ENCODE data around the gene KCNH4.

Gene KCNH4

GRCh38 chr17:42125565-42125964, 55.4 kb downstream of the KCNH4 start:
- ChIA-PET CTCF (interaction anchor here (1.2 to 1.6 kb wide), 2 partner anchors 12 to 88 kb away, joined by 3 to 4 read pairs; no protein-coding TSS in a partner anchor), POLR2A (interaction anchor here (0.8 kb wide), 1 partner anchor 9 kb away, joined by 3 read pairs; no protein-coding TSS in a partner anchor)
- H3K36me3 ChIP-seq (ENCODE audit: control insufficient read depth in 2 of 2, insufficient read depth in 1 of 2, low read length in 2 of 2) = peaks cover 39 to 71% of the 10 kb centered on the region in 2 experiments

DNA sequence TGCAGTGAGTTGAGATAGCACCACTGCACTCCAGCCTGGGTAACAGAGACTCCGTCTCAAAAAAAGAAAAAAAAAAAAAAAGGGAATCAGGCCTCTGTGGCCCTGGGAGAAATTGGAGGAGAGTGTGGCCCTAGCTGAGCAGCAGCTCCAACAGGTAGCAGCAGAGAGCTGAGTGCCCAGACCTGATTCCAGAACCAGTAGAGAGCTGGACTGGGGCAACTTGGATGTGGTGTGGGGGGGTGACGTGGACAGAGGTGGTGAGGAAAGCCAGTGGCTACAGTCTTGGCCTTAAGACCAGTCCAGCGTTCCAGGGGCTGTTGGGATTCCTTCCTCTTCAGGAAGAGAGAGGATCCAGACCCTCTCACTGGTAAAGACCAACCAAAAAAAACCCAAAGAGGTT, 56.7 kb downstream of the KCNH4 start:
- ChIA-PET CTCF (interaction anchor here (0.6 kb wide), 1 partner anchor 98 kb away, joined by 3 read pairs; no protein-coding TSS in a partner anchor), POLR2A (interaction anchor here (0.6 to 0.7 kb wide), 2 partner anchors 89 to 107 kb away, joined by 3 to 4 read pairs; partner anchors contain the start of gene DNAJC7)
- H3K36me3 ChIP-seq (ENCODE audit: control insufficient read depth in 2 of 2, insufficient read depth in 1 of 2, low read length in 2 of 2) = peaks cover 39 to 62% of the 10 kb centered on the region in 2 experiments
- H3K4me3 ChIP-seq (ENCODE audit: low read depth, low read length) = no peak overlapping the region
- TF ChIP-seq ZNF654 (tag by site-specific recombination; IDR thresholded peaks at IDR 0.05; ENCODE audit: low read depth) (peak; percentile 12; the same call in 1 of the 2 replicates), ZNF600 (tag by site-specific recombination; IDR thresholded peaks at IDR 0.05) (peak; percentile 70; the same call in 1 of the 2 replicates), SCRT2 (tag by site-specific recombination; IDR thresholded peaks at IDR 0.05) (peak; percentile 67; the same call in 1 of the 2 replicates), ZBTB6 (tag by site-specific recombination; IDR thresholded peaks at IDR 0.05) (no peak)
- TF ChIP-seq, protein P1, sequence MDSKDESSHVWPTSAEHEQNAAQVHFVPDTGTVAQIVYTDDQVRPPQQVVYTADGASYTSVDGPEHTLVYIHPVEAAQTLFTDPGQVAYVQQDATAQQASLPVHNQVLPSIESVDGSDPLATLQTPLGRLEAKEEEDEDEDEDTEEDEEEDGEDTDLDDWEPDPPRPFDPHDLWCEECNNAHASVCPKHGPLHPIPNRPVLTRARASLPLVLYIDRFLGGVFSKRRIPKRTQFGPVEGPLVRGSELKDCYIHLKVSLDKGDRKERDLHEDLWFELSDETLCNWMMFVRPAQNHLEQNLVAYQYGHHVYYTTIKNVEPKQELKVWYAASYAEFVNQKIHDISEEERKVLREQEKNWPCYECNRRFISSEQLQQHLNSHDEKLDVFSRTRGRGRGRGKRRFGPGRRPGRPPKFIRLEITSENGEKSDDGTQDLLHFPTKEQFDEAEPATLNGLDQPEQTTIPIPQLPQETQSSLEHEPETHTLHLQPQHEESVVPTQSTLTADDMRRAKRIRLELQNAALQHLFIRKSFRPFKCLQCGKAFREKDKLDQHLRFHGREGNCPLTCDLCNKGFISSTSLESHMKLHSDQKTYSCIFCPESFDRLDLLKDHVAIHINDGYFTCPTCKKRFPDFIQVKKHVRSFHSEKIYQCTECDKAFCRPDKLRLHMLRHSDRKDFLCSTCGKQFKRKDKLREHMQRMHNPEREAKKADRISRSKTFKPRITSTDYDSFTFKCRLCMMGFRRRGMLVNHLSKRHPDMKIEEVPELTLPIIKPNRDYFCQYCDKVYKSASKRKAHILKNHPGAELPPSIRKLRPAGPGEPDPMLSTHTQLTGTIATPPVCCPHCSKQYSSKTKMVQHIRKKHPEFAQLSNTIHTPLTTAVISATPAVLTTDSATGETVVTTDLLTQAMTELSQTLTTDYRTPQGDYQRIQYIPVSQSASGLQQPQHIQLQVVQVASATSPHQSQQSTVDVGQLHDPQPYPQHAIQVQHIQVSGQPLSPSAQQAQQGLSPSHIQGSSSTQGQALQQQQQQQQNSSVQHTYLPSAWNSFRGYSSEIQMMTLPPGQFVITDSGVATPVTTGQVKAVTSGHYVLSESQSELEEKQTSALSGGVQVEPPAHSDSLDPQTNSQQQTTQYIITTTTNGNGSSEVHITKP (tag by site-specific recombination; IDR thresholded peaks at IDR 0.05) = peak; percentile 41; the same call in 1 of the 2 replicates
- H3K27ac ChIP-seq (ENCODE audit: extremely low read depth, low read depth, low read length) = 0 out of 2 replicates have a peak overlapping the region, but pooled peaks have one; percentile 24
- H3K4me1 ChIP-seq (ENCODE audit: control insufficient read depth, insufficient read depth, low read length) = peaks cover 4% of the 10 kb centered on the region; the same call in 1 of the 2 replicates
- no peaks in the 10 kb centered on the region for H3K9me3 ChIP-seq (ENCODE audit: control insufficient read depth, insufficient read depth, low read depth, low read length)

More at GRCh38 chr17:42125565-42125964, 55.4 kb downstream of the KCNH4 start:
- H3K4me3 ChIP-seq (ENCODE audit: low read depth, low read length) = no peak overlapping the region
- no peaks in the 10 kb centered on the region for H3K9me3 ChIP-seq (ENCODE audit: control insufficient read depth, insufficient read depth, low read depth, low read length)
- no peak overlapping the region for H3K27ac ChIP-seq (ENCODE audit: extremely low read depth, low read depth, low read length)
- TF ChIP-seq SCRT2 (tag by site-specific recombination; IDR thresholded peaks at IDR 0.05) = 0 out of 2 replicates have a peak, but pooled peaks have one; percentile 24
- TF ChIP-seq, protein P2, sequence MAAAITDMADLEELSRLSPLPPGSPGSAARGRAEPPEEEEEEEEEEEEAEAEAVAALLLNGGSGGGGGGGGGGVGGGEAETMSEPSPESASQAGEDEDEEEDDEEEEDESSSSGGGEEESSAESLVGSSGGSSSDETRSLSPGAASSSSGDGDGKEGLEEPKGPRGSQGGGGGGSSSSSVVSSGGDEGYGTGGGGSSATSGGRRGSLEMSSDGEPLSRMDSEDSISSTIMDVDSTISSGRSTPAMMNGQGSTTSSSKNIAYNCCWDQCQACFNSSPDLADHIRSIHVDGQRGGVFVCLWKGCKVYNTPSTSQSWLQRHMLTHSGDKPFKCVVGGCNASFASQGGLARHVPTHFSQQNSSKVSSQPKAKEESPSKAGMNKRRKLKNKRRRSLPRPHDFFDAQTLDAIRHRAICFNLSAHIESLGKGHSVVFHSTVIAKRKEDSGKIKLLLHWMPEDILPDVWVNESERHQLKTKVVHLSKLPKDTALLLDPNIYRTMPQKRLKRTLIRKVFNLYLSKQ (tag by site-specific recombination; IDR thresholded peaks at IDR 0.05; ENCODE audit: borderline replicate concordance) = no peak
- peaks cover 3% of the 10 kb centered on the region; the same call in 1 of the 2 replicates for H3K4me1 ChIP-seq (ENCODE audit: control insufficient read depth, insufficient read depth, low read length)

GRCh38 chr17:42122371-42123303, 58.3 kb downstream of the KCNH4 start, which contains the start of gene HSPB9:
HSPB9 (plus strand) TSS chr17:42122804; CDS start chr17:42122851, 47 bp downstream.
- H3K27ac ChIP-seq (ENCODE audit: extremely low read depth, low read depth, low read length) = no peak within 1 kb of the TSS
- CTCF ChIA-PET = interaction anchor here (0.6 to 17.1 kb wide), 5 partner anchors 13 to 698 kb away, joined by 3 to 260 read pairs (median 4); partner anchors contain the start of genes DNAJC7 and NKIRAS2
- H3K4me1 ChIP-seq (ENCODE audit: control insufficient read depth, insufficient read depth, low read length) = peaks cover 4% of the 10 kb centered on the region; the same call in 1 of the 2 replicates
- POLR2A ChIA-PET = interaction anchor here (1.6 to 1.8 kb wide), 2 partner anchors 30 to 105 kb away, joined by 4 to 6 read pairs; partner anchors contain the start of gene DNAJC7
- no peak for TF ChIP-seq ZNF324 (tag by site-specific recombination; IDR thresholded peaks at IDR 0.05)
- TF ChIP-seq, protein P3, sequence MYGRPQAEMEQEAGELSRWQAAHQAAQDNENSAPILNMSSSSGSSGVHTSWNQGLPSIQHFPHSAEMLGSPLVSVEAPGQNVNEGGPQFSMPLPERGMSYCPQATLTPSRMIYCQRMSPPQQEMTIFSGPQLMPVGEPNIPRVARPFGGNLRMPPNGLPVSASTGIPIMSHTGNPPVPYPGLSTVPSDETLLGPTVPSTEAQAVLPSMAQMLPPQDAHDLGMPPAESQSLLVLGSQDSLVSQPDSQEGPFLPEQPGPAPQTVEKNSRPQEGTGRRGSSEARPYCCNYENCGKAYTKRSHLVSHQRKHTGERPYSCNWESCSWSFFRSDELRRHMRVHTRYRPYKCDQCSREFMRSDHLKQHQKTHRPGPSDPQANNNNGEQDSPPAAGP (tag by site-specific recombination; IDR thresholded peaks at IDR 0.05) = no peak
- no peak for TF ChIP-seq ZNF404 (tag by site-specific recombination; IDR thresholded peaks at IDR 0.05)
- no peak for TF ChIP-seq ZIC2 (tag by site-specific recombination; IDR thresholded peaks at IDR 0.05)
- TF ChIP-seq ZNF510 (tag by site-specific recombination; IDR thresholded peaks at IDR 0.05; ENCODE audit: insufficient replicate concordance) = no peak
- TF ChIP-seq BCL11B (tag by site-specific recombination; IDR thresholded peaks at IDR 0.05; ENCODE audit: low read depth) = peak; percentile 46; the same call in 1 of the 2 replicates
- TF ChIP-seq KLF1 (tag by site-specific recombination; IDR thresholded peaks at IDR 0.05) = peak; percentile 43; the same call in 1 of the 2 replicates
- TF ChIP-seq BCL11A (tag by site-specific recombination; IDR thresholded peaks at IDR 0.05; ENCODE audit: low read depth) = 0 out of 2 replicates have a peak, but pooled peaks have one; percentile 41
- no peak within 1 kb of the TSS for H3K4me3 ChIP-seq (ENCODE audit: low read depth, low read length)
- no peaks in the 10 kb centered on the region for H3K9me3 ChIP-seq (ENCODE audit: control insufficient read depth, insufficient read depth, low read depth, low read length)
- peaks cover 31 to 62% of the 10 kb centered on the region in 2 experiments for H3K36me3 ChIP-seq (ENCODE audit: control insufficient read depth in 2 of 2, insufficient read depth in 1 of 2, low read length in 2 of 2)
